HG02884 (cell line): ENCODE results near the gene MICALL2.

Source experiments
- ATAC-seq: cut with Tn5 transposase; IDR thresholded peaks from one replicate; pipeline ENCODE4 v1.9.1; 2021; ENCODE audit warnings: mild to moderate bottlenecking, moderate library complexity; ENCODE audit not compliant: unreplicated experiment

MICALL2 gene

DNA sequence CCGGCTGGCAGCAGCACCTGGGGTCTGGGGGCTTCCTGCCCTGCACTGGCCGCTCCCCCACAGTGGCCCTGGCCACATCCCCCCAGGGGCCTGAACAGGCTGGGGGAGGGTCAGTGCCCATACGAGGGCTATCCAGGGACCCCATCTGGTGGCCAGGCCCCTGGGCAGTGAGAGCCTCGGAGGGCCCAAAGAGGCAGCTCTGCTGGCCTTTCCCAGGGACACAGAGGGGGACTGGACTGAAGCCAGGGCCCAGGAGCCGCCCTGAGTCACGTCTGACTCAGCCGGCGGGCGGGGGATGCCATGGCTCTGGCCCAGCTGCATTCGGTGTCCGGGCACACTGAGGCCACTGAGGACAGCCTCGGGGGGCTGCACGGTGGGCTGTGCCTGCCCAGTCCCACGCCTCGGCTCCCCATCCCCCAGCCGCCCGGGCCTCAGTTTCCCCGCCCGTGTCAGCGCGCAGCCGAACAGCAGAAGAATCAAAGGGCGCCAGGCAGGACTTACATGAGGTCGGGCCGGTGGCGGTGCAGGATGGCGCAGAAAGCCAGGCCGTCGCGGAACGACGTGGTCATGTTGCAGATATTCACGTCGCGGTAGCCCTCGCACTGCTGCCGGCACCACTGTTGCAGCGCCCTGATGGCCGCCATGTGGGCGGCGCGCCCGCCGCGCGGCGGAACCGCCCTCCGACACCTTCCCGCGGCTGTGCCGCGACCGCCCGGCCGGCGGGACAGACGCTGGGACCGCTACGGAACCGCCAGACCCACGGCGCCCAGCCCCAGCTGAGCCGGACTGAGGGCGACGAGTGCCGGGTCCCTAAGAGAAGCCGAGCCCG is at the start of gene MICALL2:
Gene MICALL2 (minus strand): TSS at position 788 of the 829 bp plus-strand sequence. CDS start 144 bp downstream, at position 644.
- ATAC-seq = peak; percentile 9

DNA sequence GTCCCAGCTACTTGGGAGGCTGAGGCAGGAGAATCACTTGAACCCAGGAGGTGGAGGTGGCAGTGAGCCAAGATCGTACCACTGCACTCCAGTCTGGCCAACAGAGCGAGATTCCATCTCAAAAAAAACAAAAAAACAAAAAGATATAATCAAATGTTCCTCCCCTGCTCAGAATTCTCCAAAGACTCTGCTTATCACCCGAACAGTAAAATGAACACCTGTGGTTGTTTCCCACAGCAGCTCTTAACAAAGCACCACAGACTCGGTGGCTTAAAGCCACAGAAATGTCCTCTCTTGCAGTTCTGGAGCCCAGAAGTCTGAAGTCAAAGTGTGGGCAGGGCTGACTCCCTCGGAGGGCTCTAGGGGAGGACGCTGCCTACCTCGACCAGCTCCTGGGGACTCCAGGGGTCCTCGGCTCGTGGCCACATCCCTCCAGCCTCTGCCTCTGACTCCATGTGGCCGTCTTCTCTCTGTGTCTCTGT is 49.0 kb upstream of the MICALL2 start:
- no peak for ATAC-seq

DNA sequence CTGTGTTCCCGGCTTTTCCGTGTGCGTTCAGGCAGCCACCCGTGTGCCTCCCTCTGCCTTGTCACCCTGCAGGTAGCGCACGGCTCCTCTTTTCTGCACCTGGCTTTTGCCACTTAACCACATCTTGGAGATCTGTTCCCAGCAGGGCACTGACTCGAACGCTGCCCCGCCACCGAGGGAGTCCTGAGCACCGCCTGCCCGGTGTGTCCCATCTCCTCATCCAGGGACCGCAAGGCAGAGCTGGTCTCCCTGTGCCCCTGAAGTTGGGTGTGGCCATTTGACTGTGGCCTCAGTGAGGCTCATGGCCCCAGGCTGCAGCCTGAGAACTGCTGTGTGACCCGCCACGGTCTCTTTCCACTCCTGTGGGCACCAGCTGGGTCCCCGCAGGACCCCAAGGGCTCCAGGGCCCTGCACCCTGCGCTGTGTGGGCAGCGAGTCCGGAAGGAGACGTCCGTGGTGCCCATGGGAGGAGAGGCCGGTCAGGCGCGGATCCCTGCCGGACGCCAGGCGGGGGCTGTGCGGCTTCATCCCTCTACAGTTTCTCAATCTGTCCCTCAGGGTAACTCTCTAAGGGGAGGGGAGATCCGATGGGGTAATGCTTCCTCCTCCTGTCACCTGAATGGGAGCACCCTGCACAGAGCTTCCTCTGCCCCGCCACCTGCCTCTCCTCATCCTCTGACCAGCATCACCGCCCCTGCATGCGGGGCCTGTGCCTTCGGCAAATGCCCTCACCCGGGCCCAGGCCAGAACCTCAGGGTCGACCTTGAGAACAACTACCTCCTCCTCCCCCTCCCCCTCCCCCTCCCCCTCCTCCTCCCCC is 46.7 kb upstream of the MICALL2 start:
- ATAC-seq = no peak

DNA sequence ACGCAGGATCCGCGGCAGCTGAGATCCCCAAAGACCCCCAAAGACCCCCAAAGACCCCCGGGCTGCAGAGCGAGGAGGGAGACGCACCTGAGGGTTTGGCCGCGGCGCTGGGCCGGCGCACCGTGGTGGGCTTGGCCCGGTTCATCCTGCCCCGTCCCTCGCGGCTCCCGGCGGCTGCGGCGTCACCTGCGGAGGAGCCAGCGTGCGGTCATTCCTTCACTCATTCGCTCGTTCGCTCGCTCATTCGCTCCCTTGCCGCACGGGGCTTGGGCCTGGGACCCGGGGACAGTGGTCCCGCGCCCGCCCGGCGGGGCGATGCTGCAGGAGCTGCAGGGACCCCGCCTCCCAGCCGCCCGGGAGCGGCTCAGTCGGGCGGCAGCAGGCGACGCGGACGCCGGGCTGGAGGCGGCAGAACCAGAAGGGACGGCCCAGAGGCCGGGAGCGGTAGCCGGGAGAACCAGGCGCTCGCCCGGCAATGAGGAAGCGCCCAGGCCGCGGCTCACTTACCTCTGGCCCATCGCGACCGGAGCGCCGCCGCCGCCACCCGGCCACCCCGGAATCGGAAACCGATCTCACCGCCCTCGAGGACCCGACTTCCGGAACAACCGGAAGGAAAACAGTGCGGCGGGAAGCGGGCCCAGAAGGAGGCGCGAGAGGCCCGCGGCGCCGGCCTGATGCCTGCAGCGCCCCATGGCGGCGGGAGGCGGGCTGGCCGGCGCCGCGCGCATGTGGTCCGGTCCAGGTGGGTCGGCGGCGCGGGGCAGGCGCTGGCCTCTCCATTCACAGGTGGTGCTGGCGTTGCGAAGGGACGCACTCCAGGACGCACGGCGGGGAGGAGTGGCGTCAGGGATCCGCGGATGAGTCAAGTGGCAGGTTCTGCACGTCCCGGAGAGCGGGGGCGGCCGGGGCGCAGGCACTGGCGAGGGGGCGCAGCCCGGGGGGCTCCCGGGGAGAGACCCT is 44.8 kb upstream of the MICALL2 start, which contains the start of gene INTS1:
Gene INTS1 (minus strand): TSS at position 574 of the 960 bp plus-strand sequence. CDS start 429 bp downstream, at position 145.
- peak; percentile 74 for ATAC-seq

DNA sequence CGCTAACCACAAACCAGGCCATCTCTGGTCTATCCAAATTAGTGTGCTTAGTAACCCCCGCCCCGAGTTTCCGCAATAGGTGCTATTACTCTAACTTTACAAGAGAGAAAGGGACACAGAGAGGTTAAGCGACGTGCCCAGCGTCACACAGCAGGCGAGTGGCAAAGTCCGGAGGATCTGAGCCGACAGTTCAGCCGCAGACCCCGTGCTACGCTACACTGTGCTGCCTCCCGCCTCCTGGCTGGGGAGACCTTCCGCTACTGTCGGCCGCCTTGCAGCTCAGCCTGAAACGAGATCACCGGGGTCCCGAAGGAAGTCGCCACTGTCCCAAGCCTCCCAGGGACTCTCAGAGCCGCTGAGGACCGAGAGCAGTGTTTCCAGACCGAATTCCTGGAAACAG is 44.1 kb upstream of the MICALL2 start:
- ATAC-seq = no peak

DNA sequence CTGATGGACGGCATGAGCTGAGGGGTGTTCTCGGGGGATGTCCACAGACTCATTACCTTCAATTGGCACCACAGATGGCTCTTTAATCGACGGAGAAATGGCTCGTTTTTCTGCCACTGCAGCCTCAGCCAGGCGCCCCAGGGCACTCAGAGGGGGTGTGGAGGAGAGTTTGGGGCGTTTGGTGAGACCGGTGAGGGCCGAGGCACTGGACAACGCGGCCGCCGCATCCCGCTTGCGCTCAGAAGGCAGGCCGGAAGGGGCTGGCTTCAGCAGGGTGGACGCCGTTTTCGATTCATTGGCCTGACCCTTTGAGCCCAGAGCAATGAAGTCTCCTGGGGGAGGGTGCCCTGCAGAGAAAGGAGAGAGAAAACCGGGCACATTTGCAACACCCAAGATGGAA is 43.6 kb upstream of the MICALL2 start:
- ATAC-seq = no peak

DNA sequence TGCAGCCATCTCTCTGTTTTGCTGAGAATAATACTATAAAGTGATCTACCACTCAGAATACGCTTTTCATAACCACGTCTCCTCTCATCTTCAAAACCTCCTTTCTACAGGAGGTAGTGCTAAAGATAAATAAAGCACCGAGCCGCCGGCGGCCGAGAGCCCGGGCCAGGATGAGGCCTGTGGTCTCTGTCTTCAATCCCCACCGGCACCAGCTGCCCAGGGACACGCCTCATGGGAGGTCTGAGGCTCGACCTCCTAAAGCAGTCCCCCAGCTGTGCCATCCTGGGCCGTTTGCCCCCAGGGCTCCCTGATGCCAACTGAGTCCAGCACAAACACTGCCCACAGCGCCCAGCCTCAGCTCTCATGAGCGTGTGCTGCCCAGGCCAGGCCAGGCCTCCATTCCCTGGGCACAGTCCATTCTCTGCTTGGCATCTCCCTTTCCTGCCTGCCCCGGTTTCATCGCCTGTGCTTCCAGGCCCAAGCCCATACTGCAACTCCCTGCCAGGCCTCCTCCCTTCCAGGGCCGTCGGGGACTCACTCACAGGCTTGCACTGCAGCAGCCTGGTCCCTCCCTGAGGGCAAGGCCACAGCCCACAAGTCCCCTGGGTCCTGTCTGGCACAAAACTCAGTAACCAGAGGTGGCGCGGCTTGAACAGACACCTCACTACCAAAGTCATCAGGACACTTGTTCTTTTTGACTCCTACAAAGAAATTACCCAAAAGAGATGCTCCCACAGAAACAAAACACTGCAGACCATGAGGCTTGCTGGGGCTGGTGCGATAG is 42.4 kb upstream of the MICALL2 start:
- no peak for ATAC-seq

DNA sequence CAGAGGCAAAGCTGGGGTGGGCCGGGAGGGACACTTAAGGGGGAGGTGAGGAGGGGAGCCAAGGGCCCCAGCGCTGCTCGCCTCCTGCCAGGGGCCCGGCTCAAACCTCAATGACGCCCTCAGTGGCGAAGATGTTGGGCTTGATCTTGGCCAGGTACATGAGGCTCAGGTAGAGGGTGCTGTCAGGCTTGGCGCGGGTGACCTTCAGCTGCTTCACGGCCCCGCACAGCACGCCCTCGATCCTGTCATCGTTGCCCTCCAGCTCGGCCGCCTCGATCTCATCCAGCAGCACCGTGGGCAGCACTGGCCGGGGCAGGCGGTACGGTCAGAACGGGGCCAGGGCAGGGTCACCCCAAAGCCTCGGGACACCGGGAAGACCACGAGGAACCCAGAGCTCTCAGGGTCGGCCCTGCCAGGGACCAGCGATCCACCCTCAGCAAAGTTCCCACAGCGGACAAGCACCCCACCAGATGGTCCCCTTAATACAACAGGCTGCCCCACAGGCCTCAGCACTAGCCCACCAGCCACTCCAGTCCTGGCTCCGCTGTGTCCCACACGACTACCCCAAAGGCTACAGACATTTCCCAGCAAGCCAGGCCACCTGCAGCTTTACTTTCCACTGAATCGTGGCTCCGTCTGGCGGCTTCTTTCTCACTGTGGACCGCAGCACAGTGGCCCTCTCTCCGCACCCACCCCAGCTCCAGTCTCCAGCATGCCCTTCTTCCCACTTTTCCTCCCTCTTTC is 41.0 kb upstream of the MICALL2 start:
- ATAC-seq = no peak

DNA sequence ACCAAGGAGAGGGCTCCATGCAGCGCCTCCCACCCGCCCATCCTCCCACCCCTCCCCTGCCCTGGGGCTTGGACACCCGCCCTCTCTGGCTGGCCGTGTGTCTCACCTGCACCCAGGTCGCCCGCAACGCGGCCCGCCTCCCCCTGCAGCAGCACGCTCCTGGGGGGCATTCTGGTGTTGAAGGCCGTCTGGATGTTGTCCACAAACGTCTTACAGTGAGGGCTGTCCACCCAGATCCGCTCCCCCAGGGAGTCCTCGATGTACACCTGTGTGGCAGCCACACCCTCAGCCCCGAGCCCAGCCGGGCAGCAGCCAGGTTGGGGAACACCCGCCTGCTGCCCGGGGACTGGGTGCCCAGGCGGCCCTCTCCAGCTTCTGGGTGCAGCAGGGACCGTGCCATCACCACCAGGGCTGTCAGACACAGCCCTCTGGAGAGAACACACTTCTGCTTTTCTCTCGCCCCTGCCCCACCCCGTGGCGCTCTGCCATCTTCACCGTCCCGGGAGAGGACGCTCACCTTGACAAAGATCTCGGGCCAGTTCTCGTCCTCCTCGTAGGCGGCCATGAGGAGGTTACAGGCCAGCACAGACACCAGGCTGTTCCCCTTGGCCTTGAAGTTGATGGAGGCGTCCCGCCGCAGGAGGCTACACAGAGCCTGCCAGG is 40.2 kb upstream of the MICALL2 start:
- no peak for ATAC-seq

DNA sequence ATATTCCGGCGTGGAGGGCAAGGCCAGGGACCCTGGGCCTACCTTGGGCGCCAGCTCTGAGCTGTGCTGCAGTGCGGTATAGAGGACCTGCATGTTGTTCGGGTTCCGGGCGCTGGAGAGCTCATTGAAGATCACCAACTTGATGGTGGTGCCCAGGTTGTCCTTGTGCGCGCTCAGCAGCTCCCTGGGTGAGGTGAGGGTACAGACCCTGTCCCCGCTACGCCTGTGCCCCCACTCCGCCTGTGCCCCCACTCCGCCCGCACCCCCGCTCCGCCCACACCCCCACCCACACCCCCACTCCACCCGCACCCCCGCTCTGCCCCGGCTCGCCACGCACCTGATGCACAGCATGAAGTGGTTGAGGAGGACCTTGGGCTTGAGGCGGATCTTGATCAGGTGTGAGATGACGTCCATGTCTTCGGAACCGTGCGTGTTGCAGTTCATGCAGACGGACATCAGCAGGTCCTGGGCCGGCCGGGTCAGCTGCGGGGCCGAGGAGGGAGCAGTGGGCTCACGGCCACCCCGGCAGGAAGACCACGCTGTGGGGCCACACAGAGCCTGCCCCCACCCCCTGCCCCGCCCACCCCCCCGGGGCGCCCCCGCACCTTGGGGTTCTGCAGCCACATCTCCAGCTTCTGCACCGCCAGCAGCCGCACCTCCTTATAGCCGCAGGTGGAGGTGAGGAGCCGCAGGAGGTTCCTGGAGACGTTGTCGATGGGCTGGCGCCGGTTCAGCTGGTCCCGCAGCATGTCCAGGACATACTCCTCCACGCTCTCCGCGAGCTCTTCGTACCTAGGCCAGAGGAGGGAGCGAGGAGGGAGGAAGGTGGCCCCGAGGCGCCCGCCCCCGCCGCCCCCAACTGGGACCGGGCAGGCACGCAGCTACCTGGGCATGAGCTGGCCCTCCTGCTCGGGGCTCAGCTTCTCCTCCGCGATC is 39.4 kb upstream of the MICALL2 start:
- no peak for ATAC-seq

DNA sequence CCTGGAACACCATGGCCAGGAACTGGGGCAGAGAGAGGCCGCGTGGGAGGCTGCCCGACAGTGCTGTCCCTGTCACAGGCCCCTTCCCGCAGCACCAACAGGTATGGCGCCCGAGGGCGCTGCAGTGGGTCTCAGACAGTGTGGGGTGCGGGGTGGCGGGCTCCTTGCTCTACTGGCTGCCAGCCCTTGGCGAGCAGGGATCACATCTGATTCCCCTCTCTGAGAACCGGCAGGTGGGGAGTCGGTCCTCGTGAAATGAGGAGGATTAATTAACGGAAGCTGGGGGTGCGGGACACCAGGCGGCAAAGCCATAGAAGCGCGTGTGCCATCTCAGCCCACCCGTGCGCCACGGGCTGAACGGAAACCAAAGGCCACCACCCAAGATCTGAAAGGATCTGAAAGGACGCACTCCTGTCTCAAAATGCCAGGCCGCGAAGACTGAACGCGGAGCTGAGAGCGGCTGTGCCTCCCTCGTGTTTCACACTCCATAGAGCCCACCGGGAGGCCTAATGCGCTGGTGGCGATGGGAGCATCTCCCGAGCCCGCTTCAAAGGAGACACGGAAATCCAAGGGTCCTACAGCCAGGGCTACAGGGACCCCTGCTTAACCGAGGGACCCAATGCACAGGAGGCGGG is 38.1 kb upstream of the MICALL2 start:
- ATAC-seq = no peak

DNA sequence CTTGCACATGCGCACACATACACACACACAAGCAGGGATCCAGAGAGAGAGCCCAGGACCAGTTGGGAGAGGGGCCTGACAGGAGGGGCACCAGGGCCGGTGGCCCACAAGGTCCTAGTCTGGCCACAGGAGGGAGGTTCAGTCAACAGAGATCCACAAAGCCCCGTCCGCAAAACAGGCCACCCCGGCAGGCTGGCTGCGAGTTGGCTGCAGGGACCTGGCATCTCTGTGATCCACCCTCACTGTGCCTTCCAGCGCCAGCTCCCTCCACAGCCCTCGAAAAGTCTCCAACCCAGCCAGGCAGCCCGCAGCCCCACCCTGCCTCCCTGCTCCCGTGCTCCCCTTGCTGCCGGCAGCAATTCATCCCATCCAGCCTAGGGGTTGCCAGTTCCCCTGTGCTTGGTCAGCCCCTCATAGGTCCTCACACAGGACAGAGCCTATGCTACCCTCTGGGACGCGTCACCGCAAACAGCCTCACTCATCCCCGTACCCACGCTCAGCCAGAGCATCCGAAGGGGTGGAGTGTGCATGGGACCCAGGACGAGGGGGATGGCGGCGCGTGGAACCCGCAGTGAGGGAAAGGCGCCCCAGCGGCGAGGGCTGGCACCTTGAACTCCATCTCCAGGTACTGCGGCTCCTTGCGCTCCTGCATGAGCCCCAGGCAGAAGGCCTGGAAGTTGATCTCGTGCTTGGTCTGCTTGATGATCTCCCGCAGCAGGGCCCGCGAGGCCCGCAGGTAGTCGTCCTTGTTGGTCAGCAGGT is 37.4 kb upstream of the MICALL2 start:
- ATAC-seq = no peak

DNA sequence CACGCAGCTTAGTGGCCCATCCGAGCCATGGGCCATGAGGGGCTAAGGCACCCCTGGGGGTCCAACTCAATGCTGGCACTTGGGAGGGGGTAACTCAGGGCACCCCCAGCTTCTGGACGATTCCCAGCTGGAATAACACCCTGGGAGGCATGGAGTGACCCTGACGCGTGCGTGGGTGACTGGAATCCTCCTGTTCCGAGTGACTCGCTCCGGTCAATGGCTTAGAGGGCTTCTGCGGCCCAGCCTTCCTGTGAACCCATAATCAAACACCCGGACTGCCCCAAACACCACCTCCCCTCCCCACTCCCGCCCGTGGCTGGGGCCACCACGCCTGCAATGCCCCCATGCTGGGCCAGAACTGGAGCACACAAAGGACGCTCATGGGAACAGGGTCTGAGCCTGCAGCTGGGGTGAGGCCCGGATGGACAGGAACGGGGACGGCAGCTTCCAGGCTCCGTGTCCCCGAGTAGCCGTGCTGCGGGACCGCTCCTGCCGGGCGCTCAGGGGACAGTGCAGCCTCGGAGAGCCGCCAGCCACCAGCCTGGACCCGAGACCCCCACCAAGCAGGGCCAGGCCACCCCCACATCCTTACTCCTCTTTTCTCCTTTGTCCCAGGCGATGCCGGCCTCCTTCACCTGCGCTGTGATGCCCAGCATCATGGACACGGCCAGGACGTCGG is 36.4 kb upstream of the MICALL2 start:
- no peak for ATAC-seq

DNA sequence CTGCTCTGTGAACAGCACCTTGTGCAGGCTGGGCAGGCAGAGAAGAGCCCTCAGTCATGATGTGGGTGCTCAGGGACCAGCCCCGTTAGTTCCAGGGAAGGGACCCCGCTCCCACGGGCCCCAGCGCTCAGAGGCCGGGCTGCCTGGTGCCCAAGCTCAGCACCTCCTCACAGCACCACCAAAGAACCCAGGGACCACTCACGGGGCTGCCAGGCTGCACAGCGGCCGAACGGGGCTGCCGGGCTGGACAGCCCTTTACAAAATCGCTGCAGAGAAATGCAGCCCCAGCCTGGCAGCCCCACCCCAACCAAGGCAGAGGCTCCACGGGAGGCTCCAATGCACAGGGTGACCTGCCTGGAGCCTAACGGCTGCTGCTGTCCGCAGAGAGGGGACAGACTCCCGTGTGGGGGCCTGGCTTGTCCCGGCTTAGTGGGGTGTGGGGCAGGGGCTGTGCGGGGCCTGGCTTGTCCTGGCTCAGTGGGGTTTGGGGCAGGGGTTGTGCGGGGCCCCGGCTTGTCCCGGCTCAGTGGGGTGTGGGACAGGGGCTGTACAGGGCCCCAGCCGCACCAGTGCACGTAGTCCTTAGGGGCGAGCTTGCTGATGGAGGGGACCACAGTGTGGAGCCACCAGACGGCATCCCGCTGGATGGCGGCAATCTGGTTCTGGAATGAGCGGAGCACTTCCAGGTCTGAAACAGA is 35.7 kb upstream of the MICALL2 start:
- ATAC-seq = no peak

DNA sequence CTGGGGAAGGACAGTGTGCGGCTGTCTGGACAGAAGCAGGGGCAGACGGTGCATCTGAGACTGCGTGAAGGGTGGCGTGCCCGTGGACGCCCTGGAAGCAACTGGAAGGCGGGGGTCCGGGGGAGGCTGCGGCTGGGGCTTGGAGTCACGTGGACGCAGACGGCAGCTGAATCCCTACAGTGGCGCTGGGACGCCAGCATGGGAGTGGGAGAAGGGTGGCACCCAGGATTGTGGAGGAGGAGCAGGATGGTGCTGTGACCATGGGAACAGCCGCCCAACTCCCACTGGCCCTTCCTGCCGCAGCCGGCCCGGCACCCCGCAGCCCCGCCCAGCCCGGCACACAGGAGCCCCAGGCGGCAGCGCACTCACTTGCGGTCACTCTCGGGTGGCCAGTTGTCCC is 35.2 kb upstream of the MICALL2 start:
- ATAC-seq = no peak
